Measurements from ENCODE around the gene CDKAL1.
"Not testable (repeated sequence)": the region's sequence is repeated elsewhere in the genome, so short reads cannot be mapped to it uniquely, and the experiment has no call there.

Gene CDKAL1

GRCh38 chr6:21193790-21194475, 659.7 kb downstream of the CDKAL1 start:
- DNase-seq, result no peak

- DNase-seq, result not testable (repeated sequence)
Observed at GRCh38 chr6:21195301-21195700, 661.0 kb downstream of the CDKAL1 start.

- no peak for DNase-seq
Observed at GRCh38 chr6:21198032-21198640, 663.9 kb downstream of the CDKAL1 start.

GRCh38 chr6:21199262-21199661, 665.0 kb downstream of the CDKAL1 start:
- DNase-seq, result no peak

- DNase-seq, result no peak
Observed at GRCh38 chr6:21200134-21200870, 666.0 kb downstream of the CDKAL1 start.

GRCh38 chr6:21201187-21201586, 666.9 kb downstream of the CDKAL1 start:
- no peak for DNase-seq

GRCh38 chr6:21201637-21202350, 667.5 kb downstream of the CDKAL1 start:
- DNase-seq, result peak; percentile 35

GRCh38 chr6:21202521-21202920, 668.3 kb downstream of the CDKAL1 start:
- DNase-seq, result no peak

GRCh38 chr6:21204951-21205350, 670.7 kb downstream of the CDKAL1 start:
- DNase-seq, result no peak

GRCh38 chr6:21208081-21208795, 674.0 kb downstream of the CDKAL1 start:
- DNase-seq, result peak; percentile 14

GRCh38 chr6:21208796-21209186, 674.5 kb downstream of the CDKAL1 start:
- no peak for DNase-seq

GRCh38 chr6:21213492-21213891, 679.2 kb downstream of the CDKAL1 start:
- no peak for DNase-seq

- no peak for DNase-seq
Observed at GRCh38 chr6:21214738-21215448, 680.6 kb downstream of the CDKAL1 start.

GRCh38 chr6:21219241-21219640, 685.0 kb downstream of the CDKAL1 start:
- no peak for DNase-seq

GRCh38 chr6:21219856-21220255, 685.6 kb downstream of the CDKAL1 start:
- DNase-seq, result no peak

- no peak for DNase-seq
Observed at GRCh38 chr6:21220271-21220987, 686.2 kb downstream of the CDKAL1 start.

- no peak for DNase-seq
Observed at GRCh38 chr6:21222656-21223055, 688.4 kb downstream of the CDKAL1 start.

- DNase-seq, result no peak
Observed at GRCh38 chr6:21225912-21226311, 691.7 kb downstream of the CDKAL1 start.

GRCh38 chr6:21227486-21227885, 693.2 kb downstream of the CDKAL1 start:
- DNase-seq, result no peak

GRCh38 chr6:21228411-21228810, 694.2 kb downstream of the CDKAL1 start:
- DNase-seq, result no peak

GRCh38 chr6:21228876-21229460, 694.7 kb downstream of the CDKAL1 start:
- DNase-seq, result no peak

Data from kidney glomerular epithelial cell (primary cell).